NK-92 treated with Interleukin-12 subunit alpha and Interleukin-12 subunit beta, amount 100 ng/mL, for 24 hours (cell line): ENCODE measurements around the gene PACS1.
"Not testable (repeated sequence)": the region's sequence is repeated elsewhere in the genome, so short reads cannot be mapped to it uniquely, and the experiment has no call there.

Experiments
- DNase-seq: peaks from one replicate; lab custom pipeline; 2025; lab: John Stamatoyannopoulos, UW

The PACS1 gene

GRCh38 chr11:66111158-66111557 lies 41.1 kb downstream of the PACS1 start:
- no peak for DNase-seq

- DNase-seq = no peak
Measured at GRCh38 chr11:66112041-66112491, 42.0 kb downstream of the PACS1 start.

GRCh38 chr11:66112601-66113499 lies 42.8 kb downstream of the PACS1 start:
- DNase-seq = no peak

GRCh38 chr11:66114957-66115356 lies 44.9 kb downstream of the PACS1 start:
- DNase-seq = not testable (repeated sequence)

GRCh38 chr11:66115638-66116301 lies 45.7 kb downstream of the PACS1 start:
- DNase-seq = no peak

- no peak for DNase-seq
Measured at GRCh38 chr11:66116576-66117361, 46.7 kb downstream of the PACS1 start.

- no peak for DNase-seq
Measured at GRCh38 chr11:66118847-66119246, 48.8 kb downstream of the PACS1 start.

GRCh38 chr11:66119348-66120133 lies 49.5 kb downstream of the PACS1 start:
- no peak for DNase-seq

- DNase-seq = no peak
Measured at GRCh38 chr11:66121466-66121865, 51.4 kb downstream of the PACS1 start.

GRCh38 chr11:66123902-66124301 lies 53.8 kb downstream of the PACS1 start:
- no peak for DNase-seq

- no peak for DNase-seq
Measured at GRCh38 chr11:66124564-66124963, 54.5 kb downstream of the PACS1 start.

- DNase-seq = no peak
Measured at GRCh38 chr11:66126064-66126463, 56.0 kb downstream of the PACS1 start.

GRCh38 chr11:66126808-66127555 lies 56.9 kb downstream of the PACS1 start:
- DNase-seq = no peak

- no peak for DNase-seq
Measured at GRCh38 chr11:66130978-66131377, 60.9 kb downstream of the PACS1 start.

- no peak for DNase-seq
Measured at GRCh38 chr11:66131937-66132632, 62.0 kb downstream of the PACS1 start.

- DNase-seq = no peak
Measured at GRCh38 chr11:66133216-66133775, 63.2 kb downstream of the PACS1 start.

GRCh38 chr11:66136752-66137123 lies 66.7 kb downstream of the PACS1 start:
- no peak for DNase-seq

GRCh38 chr11:66139817-66140404 lies 69.8 kb downstream of the PACS1 start:
- DNase-seq = no peak
